ENCODE results near the gene DNTT.

The DNTT gene

DNA sequence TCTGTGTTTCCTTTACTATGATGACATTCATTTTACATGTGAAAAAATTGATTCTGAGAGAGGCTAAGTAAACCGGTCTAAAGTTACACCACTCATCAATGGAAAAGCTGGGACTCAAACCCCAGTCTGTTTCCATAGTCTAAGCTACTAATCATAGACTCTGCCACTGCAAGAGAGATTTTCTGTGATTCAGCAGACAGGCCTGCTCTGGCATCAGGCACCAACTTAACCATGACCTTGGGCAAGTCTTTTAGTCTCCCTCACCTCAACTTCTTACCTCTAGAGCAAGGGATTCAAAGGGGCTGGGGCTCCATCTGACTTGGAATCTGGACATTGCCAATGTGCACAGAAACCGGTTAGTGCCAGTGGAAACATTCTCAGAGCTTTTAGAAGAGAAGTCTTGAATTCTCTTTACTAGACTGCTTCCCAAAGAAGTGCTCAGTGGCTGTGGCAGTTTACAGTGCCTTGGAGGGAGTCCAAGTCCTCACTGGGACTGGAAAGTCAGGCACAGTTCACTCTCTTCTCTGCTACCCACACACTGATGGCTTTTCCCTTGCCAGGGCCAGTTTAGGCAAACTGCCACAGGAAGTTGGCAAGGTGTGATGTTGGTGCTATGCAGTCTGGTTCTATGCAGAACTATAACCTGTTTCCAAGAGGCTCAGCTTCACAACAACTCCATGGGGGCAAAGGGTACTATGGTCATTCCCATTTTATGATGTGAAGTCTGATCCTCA, 28.4 kb upstream of the DNTT start:
- Histone ChIP-seq H3K9me3 (ENCODE audit: control insufficient read depth, low read length) (no peaks in the 10 kb centered on the region), H3K27ac (peak overlapping the region; percentile 58), H3K4me3 (ENCODE audit: low read depth, low read length) (no peak overlapping the region), H3K36me3 (ENCODE audit: control insufficient read depth, insufficient read depth, low read length) (no peaks in the 10 kb centered on the region), H3K27me3 (ENCODE audit: control insufficient read depth, insufficient read depth, low read length) (no peaks in the 10 kb centered on the region), H3K79me2 (no peaks in the 10 kb centered on the region), H3K4me1 (peaks cover 12% of the 10 kb centered on the region), H3K9ac (no peak overlapping the region), H3K4me2 (ENCODE audit: low read length) (no peak overlapping the region), H2AFZ (peak overlapping the region; percentile 63)
- TF ChIP-seq, protein P1, sequence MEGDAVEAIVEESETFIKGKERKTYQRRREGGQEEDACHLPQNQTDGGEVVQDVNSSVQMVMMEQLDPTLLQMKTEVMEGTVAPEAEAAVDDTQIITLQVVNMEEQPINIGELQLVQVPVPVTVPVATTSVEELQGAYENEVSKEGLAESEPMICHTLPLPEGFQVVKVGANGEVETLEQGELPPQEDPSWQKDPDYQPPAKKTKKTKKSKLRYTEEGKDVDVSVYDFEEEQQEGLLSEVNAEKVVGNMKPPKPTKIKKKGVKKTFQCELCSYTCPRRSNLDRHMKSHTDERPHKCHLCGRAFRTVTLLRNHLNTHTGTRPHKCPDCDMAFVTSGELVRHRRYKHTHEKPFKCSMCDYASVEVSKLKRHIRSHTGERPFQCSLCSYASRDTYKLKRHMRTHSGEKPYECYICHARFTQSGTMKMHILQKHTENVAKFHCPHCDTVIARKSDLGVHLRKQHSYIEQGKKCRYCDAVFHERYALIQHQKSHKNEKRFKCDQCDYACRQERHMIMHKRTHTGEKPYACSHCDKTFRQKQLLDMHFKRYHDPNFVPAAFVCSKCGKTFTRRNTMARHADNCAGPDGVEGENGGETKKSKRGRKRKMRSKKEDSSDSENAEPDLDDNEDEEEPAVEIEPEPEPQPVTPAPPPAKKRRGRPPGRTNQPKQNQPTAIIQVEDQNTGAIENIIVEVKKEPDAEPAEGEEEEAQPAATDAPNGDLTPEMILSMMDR (IDR thresholded peaks at IDR 0.05) = no peak

DNA sequence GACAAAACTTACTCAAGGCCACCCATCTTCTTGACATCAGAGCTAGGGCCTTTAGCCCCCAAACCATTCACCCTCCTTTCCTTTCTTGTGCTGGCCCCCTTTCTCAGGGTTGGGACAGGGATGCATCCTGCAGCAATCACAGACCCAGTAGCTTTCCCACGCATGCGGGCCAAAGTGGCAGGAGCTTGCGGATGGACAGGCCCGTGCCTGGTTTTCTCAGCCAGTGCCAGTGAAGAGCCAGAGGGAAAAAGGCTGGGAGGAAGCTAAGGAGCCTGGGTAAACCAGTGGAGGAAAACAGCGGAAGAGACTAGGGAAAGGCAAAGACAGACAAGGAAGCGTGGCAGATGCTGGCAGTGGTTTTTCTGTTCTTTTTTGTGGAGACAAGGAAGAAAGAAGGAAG, 27.8 kb upstream of the DNTT start:
- H3K9ac ChIP-seq = no peak overlapping the region
- H3K27me3 ChIP-seq (ENCODE audit: control insufficient read depth, insufficient read depth, low read length) = no peaks in the 10 kb centered on the region
- no peaks in the 10 kb centered on the region for H3K79me2 ChIP-seq
- TF ChIP-seq, protein P1 (IDR thresholded peaks at IDR 0.05) = no peak
- no peaks in the 10 kb centered on the region for H3K36me3 ChIP-seq (ENCODE audit: control insufficient read depth, insufficient read depth, low read length)
- no peak overlapping the region for H3K4me3 ChIP-seq (ENCODE audit: low read depth, low read length)
- no peak overlapping the region for H3K27ac ChIP-seq
- peaks cover 9% of the 10 kb centered on the region for H3K4me1 ChIP-seq
- no peaks in the 10 kb centered on the region for H3K9me3 ChIP-seq (ENCODE audit: control insufficient read depth, low read length)
- no peak overlapping the region for H3K4me2 ChIP-seq (ENCODE audit: low read length)
- H2AFZ ChIP-seq = no peak overlapping the region

DNA sequence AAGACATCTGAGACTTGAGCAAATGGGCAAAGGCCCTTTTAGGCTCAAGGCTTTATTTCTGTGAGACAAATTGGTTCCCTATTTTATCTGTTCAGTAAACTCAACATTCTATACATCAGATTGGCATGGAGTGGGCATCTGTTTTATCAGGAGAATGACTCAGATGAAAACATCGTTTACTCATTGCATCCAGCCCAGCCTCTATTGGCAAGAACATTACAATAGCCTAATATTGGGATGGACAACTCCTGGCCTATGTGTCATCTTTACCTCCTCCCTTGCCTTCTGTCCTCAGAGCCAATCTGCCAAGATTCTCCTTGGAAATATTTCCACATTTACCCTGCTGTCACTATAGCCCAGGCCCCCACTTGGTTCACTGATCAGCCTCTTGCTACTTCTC, 27.4 kb upstream of the DNTT start:
- Histone ChIP-seq H3K9me3 (ENCODE audit: control insufficient read depth, low read length) (no peaks in the 10 kb centered on the region), H2AFZ (no peak overlapping the region), H3K4me2 (ENCODE audit: low read length) (no peak overlapping the region), H3K9ac (no peak overlapping the region), H3K4me1 (peaks cover 9% of the 10 kb centered on the region), H3K27ac (no peak overlapping the region), H3K27me3 (ENCODE audit: control insufficient read depth, insufficient read depth, low read length) (no peaks in the 10 kb centered on the region), H3K36me3 (ENCODE audit: control insufficient read depth, insufficient read depth, low read length) (no peaks in the 10 kb centered on the region), H3K79me2 (no peaks in the 10 kb centered on the region), H3K4me3 (ENCODE audit: low read depth, low read length) (no peak overlapping the region)
- TF ChIP-seq, protein P1 (IDR thresholded peaks at IDR 0.05) = no peak

DNA sequence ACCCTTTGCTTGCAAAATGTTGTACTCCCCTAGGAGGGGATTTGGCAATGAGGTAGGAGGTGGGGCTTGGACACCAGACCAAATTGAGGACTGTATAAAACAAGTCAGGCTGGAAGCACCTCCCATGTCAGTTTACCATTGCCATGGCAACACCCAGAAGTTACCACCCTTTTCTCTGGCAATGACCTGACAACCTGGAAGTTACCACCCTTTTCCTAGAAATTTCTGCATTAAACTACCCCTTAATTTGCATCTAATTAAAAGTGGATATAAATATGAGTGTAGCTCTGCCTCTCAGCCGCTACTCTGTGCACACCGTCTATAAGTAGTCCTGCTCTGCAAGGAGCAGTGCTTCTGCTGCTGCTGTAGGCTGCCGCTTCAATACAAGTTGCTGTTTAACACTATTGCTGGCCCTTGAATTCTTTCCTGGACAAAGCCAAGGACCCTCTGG, 25.0 kb upstream of the DNTT start:
- no peak overlapping the region for H3K4me2 ChIP-seq (ENCODE audit: low read length)
- H3K36me3 ChIP-seq (ENCODE audit: control insufficient read depth, insufficient read depth, low read length) = no peaks in the 10 kb centered on the region
- no peaks in the 10 kb centered on the region for H3K27me3 ChIP-seq (ENCODE audit: control insufficient read depth, insufficient read depth, low read length)

More for the DNA sequence above, 25.0 kb upstream of the DNTT start:
- no peak overlapping the region for H2AFZ ChIP-seq
- TF ChIP-seq, protein P1 (IDR thresholded peaks at IDR 0.05) = no peak
- H3K9me3 ChIP-seq (ENCODE audit: control insufficient read depth, low read length) = no peaks in the 10 kb centered on the region
- no peak overlapping the region for H3K27ac ChIP-seq
- no peak overlapping the region for H3K9ac ChIP-seq
- H3K4me3 ChIP-seq (ENCODE audit: low read depth, low read length) = no peak overlapping the region
- H3K79me2 ChIP-seq = no peaks in the 10 kb centered on the region
- peaks cover 3% of the 10 kb centered on the region for H3K4me1 ChIP-seq

Data from parathyroid adenoma (tissue), 2 donors.